SU-DHL-6 (cell line): ENCODE results near the gene ZNF18.

Experiments used
- CTCF ChIP-seq: fragments of 200-600 bp; sonication (generic); IDR thresholded peaks from one replicate; pipeline ENCODE4 v1.5.1; 2017; ENCODE audit warnings: antibody characterized with exemption, mild to moderate bottlenecking, low read length, moderate library complexity; ENCODE audit not compliant: insufficient read depth, poor library complexity, severe bottlenecking
- EZH2phosphoT487 ChIP-seq: fragments of 200-600 bp; sonication (generic), shearing (Covaris generic); conservative IDR thresholded peaks from 2 replicates; pipeline ENCODE4 v1.6.1; 2018; ENCODE audit warnings: mild to moderate bottlenecking, antibody characterized with exemption, low read length, moderate library complexity, mixed read lengths

- TF ChIP-seq CTCF (no peak), EZH2phosphoT487 (no peak)
These were observed 31.3 kb upstream of the ZNF18 start for GRCh38 chr17:12028611-12029010.
